Astrocyte (in vitro differentiated cells and primary cell): Measurements from ENCODE around the gene LYPD4.

Experiments used
- CTCF ChIP-seq: IDR thresholded peaks from 2 replicates; pipeline ENCODE4 v1.5.1; 2011; ENCODE audit warnings: low read depth, mild to moderate bottlenecking, inconsistent platforms, low read length, moderate library complexity; ENCODE audit not compliant: insufficient read depth
- EZH2 ChIP-seq: IDR thresholded peaks from 2 replicates; pipeline ENCODE4 v1.6.1; 2012; ENCODE audit warnings: mild to moderate bottlenecking, low read length, inconsistent platforms; ENCODE audit not compliant: insufficient read depth

DNA sequence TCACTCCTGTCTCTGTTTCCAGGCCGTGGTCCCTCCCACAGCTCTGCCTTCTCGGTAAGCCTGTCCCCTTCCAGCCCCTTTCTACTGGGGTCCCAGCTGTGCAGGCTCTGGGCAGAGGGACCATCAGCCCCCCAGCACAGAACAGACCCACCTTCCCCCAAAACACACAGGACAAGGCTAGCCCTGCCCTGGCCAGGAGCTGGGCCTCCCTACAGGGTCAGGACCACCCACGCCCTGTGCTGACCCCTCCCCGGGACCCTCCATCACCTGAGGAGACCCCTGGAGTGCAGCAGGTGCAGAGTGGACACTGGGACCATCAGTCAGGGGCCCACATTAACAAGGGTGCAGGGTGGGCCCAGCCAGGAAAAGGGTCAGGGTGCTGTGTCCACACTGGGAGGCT, 34.2 kb downstream of the LYPD4 start:
- TF ChIP-seq CTCF, result no peak
- TF ChIP-seq EZH2, result no peak
